Neutrophil (primary cell): ENCODE results near the gene NXT1.

Source experiments
- H3K27ac ChIP-seq: fragments of 200-600 bp; sonication (generic); 2 replicates; pipeline ENCODE4 v1.5.1; 2016; ENCODE audit warnings: mild to moderate bottlenecking, moderate library complexity
- H3K27me3 ChIP-seq: fragments of 200-600 bp; sonication (generic); 2 replicates; pipeline ENCODE4 v1.6.0; 2016; ENCODE audit warnings: mild to moderate bottlenecking
- H3K36me3 ChIP-seq: fragments of 200-600 bp; sonication (generic); 2 replicates; pipeline ENCODE4 v1.5.1; 2017
- H3K4me1 ChIP-seq, 2 experiments: fragments of 200-600 bp in 1 of 2; sonication (generic) in 1 of 2; 1 replicate in 1 of 2; 2 replicates in 1 of 2; pipeline versions ENCODE4 v1.5.1 to v1.6.1; 2013 to 2016; ENCODE audit warnings: low read depth in 1 of 2, low read length in 1 of 2, mild to moderate bottlenecking in 1 of 2, moderate library complexity in 1 of 2; ENCODE audit not compliant: control insufficient read depth in 1 of 2, insufficient read depth in 1 of 2
- H3K4me3 ChIP-seq, 2 experiments: fragments of 200-600 bp in 1 of 2; sonication (generic) in 1 of 2; 1 replicate in 1 of 2; 2 replicates in 1 of 2; pipeline ENCODE4 v1.5.1; 2013 to 2016; ENCODE audit warnings: low read depth in 1 of 2, low read length in 1 of 2, mild to moderate bottlenecking in 1 of 2, moderate library complexity in 1 of 2
- H3K9me3 ChIP-seq: fragments of 200-600 bp; sonication (generic); 2 replicates; pipeline ENCODE4 v1.5.1; 2016
- TF ChIP-seq, protein P1 (sequence below): fragments of 200-600 bp; sonication (generic); IDR thresholded peaks from 2 replicates; pipeline ENCODE4 v1.5.1; 2016; ENCODE audit warnings: antibody characterized with exemption

NXT1 gene

DNA sequence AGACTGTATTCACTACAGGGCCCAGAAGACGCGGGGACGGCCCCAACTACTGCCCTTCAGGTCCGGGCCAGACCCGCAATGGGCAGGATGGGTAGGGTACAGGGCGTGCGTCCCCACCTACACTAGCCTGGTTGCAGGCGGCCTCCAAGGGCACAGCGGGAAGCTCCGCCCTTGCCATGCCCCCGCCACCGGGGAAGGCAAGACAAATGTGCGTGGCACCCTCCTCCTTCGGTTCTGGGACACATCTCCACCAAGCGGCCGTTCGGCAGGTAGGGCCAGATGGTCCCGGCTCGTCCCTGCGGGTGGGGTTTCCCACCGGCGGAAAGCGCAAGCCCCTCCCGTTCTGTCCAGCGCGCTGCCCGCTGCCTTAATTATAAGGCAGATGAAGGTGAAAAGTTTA is 5.6 kb downstream of the NXT1 start:
- H3K9me3 ChIP-seq, result no peaks in the 10 kb centered on the region
- no peak overlapping the region for H3K27ac ChIP-seq
- H3K4me1 ChIP-seq, result peaks cover 32 to 35% of the 10 kb centered on the region in 2 experiments
- no peaks in the 10 kb centered on the region for H3K27me3 ChIP-seq
- TF ChIP-seq, protein P1, sequence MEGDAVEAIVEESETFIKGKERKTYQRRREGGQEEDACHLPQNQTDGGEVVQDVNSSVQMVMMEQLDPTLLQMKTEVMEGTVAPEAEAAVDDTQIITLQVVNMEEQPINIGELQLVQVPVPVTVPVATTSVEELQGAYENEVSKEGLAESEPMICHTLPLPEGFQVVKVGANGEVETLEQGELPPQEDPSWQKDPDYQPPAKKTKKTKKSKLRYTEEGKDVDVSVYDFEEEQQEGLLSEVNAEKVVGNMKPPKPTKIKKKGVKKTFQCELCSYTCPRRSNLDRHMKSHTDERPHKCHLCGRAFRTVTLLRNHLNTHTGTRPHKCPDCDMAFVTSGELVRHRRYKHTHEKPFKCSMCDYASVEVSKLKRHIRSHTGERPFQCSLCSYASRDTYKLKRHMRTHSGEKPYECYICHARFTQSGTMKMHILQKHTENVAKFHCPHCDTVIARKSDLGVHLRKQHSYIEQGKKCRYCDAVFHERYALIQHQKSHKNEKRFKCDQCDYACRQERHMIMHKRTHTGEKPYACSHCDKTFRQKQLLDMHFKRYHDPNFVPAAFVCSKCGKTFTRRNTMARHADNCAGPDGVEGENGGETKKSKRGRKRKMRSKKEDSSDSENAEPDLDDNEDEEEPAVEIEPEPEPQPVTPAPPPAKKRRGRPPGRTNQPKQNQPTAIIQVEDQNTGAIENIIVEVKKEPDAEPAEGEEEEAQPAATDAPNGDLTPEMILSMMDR, result no peak
- H3K36me3 ChIP-seq, result peaks cover 7% of the 10 kb centered on the region
- H3K4me3 ChIP-seq, result no peak overlapping the region

DNA sequence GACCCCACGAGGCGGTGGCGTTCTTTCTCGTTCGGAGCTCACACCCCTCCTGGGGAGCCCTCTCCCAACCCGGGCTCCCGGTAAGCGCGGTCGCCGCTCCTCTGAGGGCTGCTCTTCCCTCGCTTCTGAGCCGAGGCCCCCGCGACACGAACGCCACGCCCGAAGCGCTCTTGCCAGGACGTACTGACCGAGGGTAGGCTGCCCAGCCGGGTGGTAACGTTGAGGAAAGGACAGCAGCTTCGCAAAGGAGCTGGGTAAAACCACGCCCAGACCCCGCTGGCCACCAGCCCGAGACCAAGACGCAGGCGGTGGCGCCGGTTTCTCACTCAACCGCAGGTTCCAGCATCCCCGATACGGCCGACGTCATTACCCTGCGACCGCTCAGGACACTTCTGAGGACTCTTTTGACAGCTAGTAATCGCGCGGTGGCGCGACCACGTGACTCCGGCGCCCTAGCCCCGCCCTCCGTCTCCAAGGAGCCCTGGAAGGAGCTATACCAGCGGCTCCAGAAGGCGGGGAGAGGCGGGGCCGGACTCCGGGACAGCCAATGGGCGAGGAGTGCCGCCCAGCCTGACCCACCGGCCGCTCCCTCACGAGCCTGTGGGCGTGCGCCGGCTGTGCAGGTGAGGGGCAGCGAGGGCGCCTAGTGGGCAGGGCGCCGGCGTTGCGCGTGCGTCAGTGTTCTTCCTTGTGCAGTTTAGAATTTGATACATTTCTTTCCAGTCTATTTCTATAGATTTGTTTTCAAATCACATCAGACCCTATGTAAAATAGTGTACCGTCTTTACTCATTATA is 7.4 kb downstream of the NXT1 start:
- Histone ChIP-seq H3K4me1 (peaks cover 35 to 39% of the 10 kb centered on the region in 2 experiments), H3K36me3 (peaks cover 7% of the 10 kb centered on the region), H3K4me3 (peak overlapping the region; percentile 65 to 82), H3K27me3 (no peaks in the 10 kb centered on the region), H3K27ac (peak overlapping the region; percentile 91), H3K9me3 (no peaks in the 10 kb centered on the region)
- TF ChIP-seq, protein P1, result peak; percentile 65

DNA sequence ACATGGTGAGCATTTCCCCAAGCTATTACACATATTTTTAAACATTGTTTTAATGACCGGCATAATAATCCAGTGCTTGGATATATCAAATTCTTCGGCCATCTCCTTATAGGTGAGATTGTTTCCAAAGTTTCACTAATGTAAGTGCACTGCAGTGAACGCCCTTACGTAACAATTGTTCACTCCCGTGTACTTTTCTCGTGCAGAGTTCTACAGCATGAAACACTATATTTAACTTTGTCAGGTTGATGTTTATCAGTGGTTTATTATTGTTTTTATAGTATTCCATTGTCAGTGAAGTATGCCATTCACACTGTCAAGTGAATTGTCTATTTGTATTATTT is 7.9 kb downstream of the NXT1 start:
- TF ChIP-seq, protein P1, result no peak
- H3K36me3 ChIP-seq, result peaks cover 7% of the 10 kb centered on the region
- peak overlapping the region; percentile 65 to 82 for H3K4me3 ChIP-seq
- no peaks in the 10 kb centered on the region for H3K9me3 ChIP-seq
- H3K27me3 ChIP-seq, result no peaks in the 10 kb centered on the region
- peak overlapping the region; percentile 91 for H3K27ac ChIP-seq
- peaks cover 40 to 44% of the 10 kb centered on the region in 2 experiments for H3K4me1 ChIP-seq

DNA sequence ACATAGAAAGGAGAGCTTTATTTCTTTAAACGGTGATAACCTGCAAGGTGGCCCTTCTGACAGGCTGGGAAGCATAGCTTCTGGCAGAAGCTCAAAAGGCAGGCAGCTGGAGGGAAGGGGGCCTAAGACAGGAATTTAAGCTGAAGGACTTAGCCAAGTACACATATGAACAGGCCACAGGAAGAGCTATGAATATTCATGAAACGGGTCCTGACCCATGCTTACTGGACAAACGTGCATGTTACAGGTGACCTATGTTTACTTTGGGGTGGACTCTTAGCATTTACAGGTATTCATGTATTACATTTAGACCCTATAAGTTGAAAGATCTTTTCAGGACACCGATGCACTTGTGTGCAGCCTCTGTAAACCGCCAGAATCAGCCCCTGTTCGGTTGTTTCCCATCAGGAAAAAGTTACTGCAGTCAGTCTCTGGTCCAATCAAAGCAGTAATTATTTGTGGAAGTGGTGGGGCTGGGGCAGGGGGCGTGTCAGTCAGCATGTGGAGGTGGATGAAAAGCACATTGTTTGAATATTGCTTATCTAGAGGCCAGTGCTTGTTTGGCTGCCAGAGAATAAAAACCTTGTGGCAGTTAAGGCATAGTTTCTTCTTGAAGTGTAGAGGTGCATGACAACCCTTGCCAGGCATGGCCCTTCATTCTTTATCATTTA is 8.5 kb downstream of the NXT1 start:
- H3K4me1 ChIP-seq, result peaks cover 42 to 44% of the 10 kb centered on the region in 2 experiments
- TF ChIP-seq, protein P1, result no peak
- H3K4me3 ChIP-seq, result no peak overlapping the region
- peak overlapping the region; percentile 91 for H3K27ac ChIP-seq
- no peaks in the 10 kb centered on the region for H3K27me3 ChIP-seq
- peaks cover 3% of the 10 kb centered on the region for H3K36me3 ChIP-seq
- H3K9me3 ChIP-seq, result no peaks in the 10 kb centered on the region

DNA sequence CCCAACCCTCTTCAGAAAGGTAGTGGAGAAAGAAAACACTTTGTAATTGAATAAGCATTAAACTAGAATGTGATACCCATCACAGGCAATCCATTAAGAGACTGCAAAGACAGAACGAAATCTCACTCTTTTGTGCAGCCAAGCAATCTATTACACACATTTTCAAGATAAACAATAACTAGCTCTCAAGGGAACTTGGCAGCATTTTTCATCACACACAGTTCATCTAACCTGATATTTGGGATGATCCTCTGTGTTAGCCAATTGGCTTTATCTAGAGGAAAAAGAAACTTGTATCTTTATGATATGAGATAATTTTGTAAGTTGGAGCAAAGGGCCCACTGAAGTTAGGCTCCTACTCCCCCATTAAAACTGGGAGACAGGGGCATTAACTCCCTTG is 9.9 kb downstream of the NXT1 start:
- Histone ChIP-seq H3K4me3 (peak overlapping the region; percentile 77 to 86), H3K9me3 (no peaks in the 10 kb centered on the region), H3K27me3 (no peaks in the 10 kb centered on the region), H3K36me3 (peaks cover 10% of the 10 kb centered on the region), H3K27ac (peak overlapping the region; percentile 99), H3K4me1 (peaks cover 42 to 44% of the 10 kb centered on the region in 2 experiments)
- TF ChIP-seq, protein P1, result no peak
